ENCODE measurements around the gene PJVK.

DNA sequence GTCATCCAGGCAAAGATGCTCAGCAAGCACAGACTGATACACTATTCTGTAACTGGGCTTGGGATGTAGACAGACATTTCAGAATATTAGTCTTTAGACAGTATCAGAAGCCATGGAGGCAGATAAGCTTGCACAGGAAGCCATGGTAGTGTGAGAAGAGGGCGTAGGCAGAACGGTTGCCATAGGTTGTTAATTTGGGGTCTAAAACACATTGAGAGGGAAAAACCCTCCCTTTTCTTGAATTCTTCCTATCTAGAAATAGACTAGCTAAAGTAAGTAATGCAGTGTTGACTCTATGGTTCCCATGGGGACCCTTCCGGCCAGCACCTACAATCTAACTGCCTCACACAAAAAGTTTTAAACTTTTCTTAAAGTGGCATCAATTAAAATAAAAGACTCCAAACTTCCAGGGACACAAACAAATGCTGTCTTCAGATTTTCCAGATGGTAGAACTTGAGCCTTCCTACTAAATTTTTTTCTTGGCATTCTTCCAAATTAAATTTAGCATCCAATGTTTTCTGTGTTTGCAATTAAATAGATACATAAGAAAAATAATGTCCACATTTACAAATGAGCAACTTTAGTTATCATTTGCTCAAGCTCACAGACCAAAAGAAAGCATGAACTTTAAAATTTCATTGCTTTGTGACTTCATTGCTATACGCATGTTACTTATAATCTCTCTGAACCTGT lies 2.1 kb upstream of the PJVK start:
- TF ChIP-seq, protein P1, sequence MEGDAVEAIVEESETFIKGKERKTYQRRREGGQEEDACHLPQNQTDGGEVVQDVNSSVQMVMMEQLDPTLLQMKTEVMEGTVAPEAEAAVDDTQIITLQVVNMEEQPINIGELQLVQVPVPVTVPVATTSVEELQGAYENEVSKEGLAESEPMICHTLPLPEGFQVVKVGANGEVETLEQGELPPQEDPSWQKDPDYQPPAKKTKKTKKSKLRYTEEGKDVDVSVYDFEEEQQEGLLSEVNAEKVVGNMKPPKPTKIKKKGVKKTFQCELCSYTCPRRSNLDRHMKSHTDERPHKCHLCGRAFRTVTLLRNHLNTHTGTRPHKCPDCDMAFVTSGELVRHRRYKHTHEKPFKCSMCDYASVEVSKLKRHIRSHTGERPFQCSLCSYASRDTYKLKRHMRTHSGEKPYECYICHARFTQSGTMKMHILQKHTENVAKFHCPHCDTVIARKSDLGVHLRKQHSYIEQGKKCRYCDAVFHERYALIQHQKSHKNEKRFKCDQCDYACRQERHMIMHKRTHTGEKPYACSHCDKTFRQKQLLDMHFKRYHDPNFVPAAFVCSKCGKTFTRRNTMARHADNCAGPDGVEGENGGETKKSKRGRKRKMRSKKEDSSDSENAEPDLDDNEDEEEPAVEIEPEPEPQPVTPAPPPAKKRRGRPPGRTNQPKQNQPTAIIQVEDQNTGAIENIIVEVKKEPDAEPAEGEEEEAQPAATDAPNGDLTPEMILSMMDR (IDR thresholded peaks at IDR 0.05), result no peak
- no peak for TF ChIP-seq ZFX (IDR thresholded peaks at IDR 0.05; ENCODE audit: borderline replicate concordance)

Data from 22Rv1 (cell line).